ENCODE measurements around the gene EGR2. TPM values are rescaled to one million over a fixed set of nuclear protein-coding genes. Genes with fewer than 3 reads are reported as not detected.

Gene EGR2
- total RNA-seq, 1 experiment from 2014 or later, result 2.3 TPM

DNA sequence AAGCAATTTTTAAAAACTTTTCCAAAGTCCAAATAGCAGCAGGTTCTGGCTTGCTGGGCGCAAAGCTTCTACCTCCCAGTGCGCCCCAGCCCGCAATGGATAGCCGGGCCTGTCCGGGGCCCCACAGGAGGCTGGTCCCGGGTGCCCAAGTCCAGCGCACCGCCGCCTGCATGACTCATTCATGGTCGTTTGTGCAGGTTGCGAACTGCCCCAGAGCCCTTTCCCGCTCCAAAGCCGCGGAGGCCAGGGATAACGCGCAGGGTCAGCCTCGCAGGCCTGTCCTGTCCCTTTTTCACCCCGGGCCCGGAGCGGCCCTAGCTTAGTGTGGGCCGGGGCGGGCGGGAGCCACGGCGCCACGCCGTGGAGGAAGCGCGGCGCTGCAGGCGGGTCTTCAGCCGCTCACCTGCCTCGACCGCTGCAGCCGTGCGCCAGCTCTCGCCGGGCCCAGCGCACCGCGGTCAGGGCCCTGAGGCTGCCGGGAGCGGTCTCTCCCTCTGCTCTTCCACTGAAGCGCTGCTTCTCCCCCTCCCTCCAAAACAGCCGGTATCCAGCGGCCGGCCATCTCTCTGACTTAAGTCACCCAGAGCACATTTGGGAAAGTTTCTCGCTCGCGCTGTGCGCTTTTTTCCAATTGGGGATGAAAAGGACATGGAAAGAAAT is 1.7 kb upstream of the EGR2 start (continued):
- TF ChIP-seq, protein P1, sequence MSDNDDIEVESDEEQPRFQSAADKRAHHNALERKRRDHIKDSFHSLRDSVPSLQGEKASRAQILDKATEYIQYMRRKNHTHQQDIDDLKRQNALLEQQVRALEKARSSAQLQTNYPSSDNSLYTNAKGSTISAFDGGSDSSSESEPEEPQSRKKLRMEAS (IDR thresholded peaks at IDR 0.05), result peak; percentile 60
- TF ChIP-seq SIN3A (IDR thresholded peaks at IDR 0.05; ENCODE audit: low read depth) (no peak), SRF (IDR thresholded peaks at IDR 0.05; ENCODE audit: low read depth) (0 out of 2 replicates have a peak, but pooled peaks have one; percentile 28), JUND (IDR thresholded peaks at IDR 0.05) (no peak), SP1 (IDR thresholded peaks at IDR 0.05; ENCODE audit: low read depth) (no peak), POLR2A (IDR thresholded peaks at IDR 0.05; ENCODE audit: borderline replicate concordance, extremely low read depth, insufficient read depth, insufficient read length) (no peak)

DNA sequence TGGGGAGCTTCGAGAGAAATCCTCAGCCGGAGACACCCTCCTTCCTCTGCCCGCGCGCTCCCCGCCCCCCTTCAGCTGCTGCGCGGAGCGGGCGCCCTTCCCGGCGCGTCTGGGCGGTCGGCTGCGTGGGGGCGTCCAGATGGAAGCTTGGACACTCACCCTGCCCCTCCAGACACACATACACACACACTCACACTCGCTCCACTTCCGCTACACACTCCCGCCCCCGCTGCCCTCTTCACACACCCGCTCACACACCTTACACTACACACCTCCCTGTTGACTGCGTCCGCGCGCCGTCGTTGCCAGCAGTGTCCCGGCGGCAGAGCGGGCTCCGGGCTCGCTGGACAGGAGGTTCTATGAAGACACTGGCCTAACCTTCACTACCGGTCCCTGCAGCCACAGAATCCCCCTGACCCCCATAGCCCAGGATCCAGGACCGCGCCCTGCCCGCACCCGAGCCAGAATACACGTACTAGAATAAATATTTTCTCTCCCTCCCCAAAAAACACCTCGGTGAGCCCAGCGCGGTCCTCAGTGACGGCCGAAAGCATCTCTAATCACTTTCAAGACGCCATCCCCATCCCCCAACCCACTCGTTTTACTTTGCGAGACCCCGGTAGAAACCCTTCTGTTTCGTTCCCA is 1.1 kb upstream of the EGR2 start:
- intact Hi-C loops (cut with micrococcal nuclease), result loop anchor here (1.0 to 5.0 kb wide), 6 partner anchors 225 to 895 kb away; partner anchors contain the start of gene NRBF2
- H3K79me2 ChIP-seq (ENCODE audit: insufficient read depth, low read length), result no peaks in the 10 kb centered on the region
- H3K4me1 ChIP-seq (ENCODE audit: control insufficient read depth in 1 of 2, insufficient read depth in 2 of 2, low read length in 2 of 2), result peaks cover 9 to 34% of the 10 kb centered on the region in 2 experiments
- peak overlapping the region; percentile 96 for H2AFZ ChIP-seq (ENCODE audit: low read depth, low read length, poor library complexity, severe bottlenecking)
- no peaks in the 10 kb centered on the region for H3K27me3 ChIP-seq (ENCODE audit: insufficient read depth, low read length)
- peak overlapping the region; percentile 94 for H3K4me2 ChIP-seq (ENCODE audit: low read length)
- BruUV-seq (replicated peaks), result TSS peak; percentile 93
- no peaks in the 10 kb centered on the region for H3K36me3 ChIP-seq (ENCODE audit: control insufficient read depth in 1 of 2, insufficient read depth in 2 of 2, low read length in 2 of 2)
- ATAC-seq (peak; percentile 23), DNase-seq (ENCODE audit: low read depth, low spot score) (no peak)
- peak overlapping the region; percentile 37; the same call in 1 of the 2 replicates for H3K27ac ChIP-seq (ENCODE audit: low read depth, low read length)
- peak overlapping the region; percentile 59 to 62 for H3K4me3 ChIP-seq (replicated peaks in 1 of 2; ENCODE audit: low read depth in 1 of 2, low read length in 2 of 2)
- no peak for TF ChIP-seq YY1 (IDR thresholded peaks at IDR 0.05; ENCODE audit: extremely low read depth, insufficient replicate concordance, low read depth, low read length)
- no peak for TF ChIP-seq FOSL1 (IDR thresholded peaks at IDR 0.05; ENCODE audit: low read depth)
- TF ChIP-seq POLR2AphosphoS5 (IDR thresholded peaks at IDR 0.05; ENCODE audit: low read depth, low read length), result peak; percentile 31; the same call in 1 of the 2 replicates
- peak; percentile 71 for TF ChIP-seq EGR1 (IDR thresholded peaks at IDR 0.05; ENCODE audit: low read depth)
- no peak for TF ChIP-seq TCF7L2 (IDR thresholded peaks at IDR 0.05; ENCODE audit: borderline replicate concordance, extremely low read depth, insufficient read depth, insufficient read length)
- TF ChIP-seq SRF (IDR thresholded peaks at IDR 0.05; ENCODE audit: low read depth), result no peak
- TF ChIP-seq SP1 (IDR thresholded peaks at IDR 0.05; ENCODE audit: low read depth), result no peak
- TF ChIP-seq ELF1 (IDR thresholded peaks at IDR 0.05; ENCODE audit: borderline replicate concordance, low read depth), result no peak
- TF ChIP-seq, protein P2, sequence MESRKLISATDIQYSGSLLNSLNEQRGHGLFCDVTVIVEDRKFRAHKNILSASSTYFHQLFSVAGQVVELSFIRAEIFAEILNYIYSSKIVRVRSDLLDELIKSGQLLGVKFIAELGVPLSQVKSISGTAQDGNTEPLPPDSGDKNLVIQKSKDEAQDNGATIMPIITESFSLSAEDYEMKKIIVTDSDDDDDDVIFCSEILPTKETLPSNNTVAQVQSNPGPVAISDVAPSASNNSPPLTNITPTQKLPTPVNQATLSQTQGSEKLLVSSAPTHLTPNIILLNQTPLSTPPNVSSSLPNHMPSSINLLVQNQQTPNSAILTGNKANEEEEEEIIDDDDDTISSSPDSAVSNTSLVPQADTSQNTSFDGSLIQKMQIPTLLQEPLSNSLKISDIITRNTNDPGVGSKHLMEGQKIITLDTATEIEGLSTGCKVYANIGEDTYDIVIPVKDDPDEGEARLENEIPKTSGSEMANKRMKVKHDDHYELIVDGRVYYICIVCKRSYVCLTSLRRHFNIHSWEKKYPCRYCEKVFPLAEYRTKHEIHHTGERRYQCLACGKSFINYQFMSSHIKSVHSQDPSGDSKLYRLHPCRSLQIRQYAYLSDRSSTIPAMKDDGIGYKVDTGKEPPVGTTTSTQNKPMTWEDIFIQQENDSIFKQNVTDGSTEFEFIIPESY (IDR thresholded peaks at IDR 0.05; ENCODE audit: extremely low read depth, insufficient replicate concordance, low read length), result no peak
- POLR2A ChIA-PET, result interaction anchor here (0.6 to 2.3 kb wide), 5 partner anchors 13 to 901 kb away, joined by 3 to 9 read pairs (median 4); partner anchors contain the start of gene ADO
- no peaks in the 10 kb centered on the region for H3K9me3 ChIP-seq (ENCODE audit: control insufficient read depth in 1 of 2, insufficient read depth in 1 of 2, low read depth in 1 of 2, low read length in 2 of 2)
- no peaks in the 10 kb centered on the region for H3K9me2 ChIP-seq (ENCODE audit: insufficient read depth)
- H4K20me1 ChIP-seq (ENCODE audit: insufficient read depth), result no peaks in the 10 kb centered on the region
- peak overlapping the region; percentile 56 for H3K9ac ChIP-seq (ENCODE audit: low read length)
- RAD21 ChIA-PET (ENCODE audit: low non-redundant PET in 1 of 2, low total read pairs in 2 of 2, uncharacterized antibody in 2 of 2, unreplicated experiment in 2 of 2), result interaction anchor here (0.6 to 1.5 kb wide), 5 partner anchors 207 to 350 kb away, joined by 3 to 8 read pairs (median 4); no protein-coding TSS in a partner anchor
- CTCF ChIA-PET, result interaction anchor here (0.6 to 3.9 kb wide), 22 partner anchors 10 to 1687 kb away, joined by 3 to 71 read pairs (median 3); partner anchors contain the start of gene ADO

All from HCT116 (cell line).